ENCODE data around the gene TPRG1L. TPM values are rescaled to one million over a fixed set of nuclear protein-coding genes. Genes with fewer than 3 reads are reported as not detected.

The TPRG1L gene
- total RNA-seq, 3 donors from 2014 or later (not counting 1 experiment from before 2014, with no cell fraction given): 36.2 to 46.7 (median 37.9) TPM

DNA sequence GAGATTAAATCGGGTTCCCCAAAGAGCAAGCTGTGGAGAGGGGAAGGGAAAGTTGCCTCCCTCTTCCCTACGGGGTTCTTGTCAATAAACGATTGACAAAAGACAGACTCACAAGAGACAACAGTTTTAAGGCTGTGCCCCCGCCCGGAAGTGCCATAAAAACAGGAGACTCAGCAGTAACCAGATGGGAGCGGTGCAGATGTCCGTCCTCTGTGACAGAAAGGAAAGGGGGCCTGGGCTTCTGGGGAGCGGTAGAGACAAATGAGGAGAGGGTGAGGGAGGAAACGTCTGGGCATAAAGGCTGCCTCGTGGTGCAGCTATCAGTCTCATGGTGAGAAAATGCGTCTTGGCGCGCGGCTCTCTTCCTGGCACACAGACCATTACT is 33.4 kb downstream of the TPRG1L start:
- Histone ChIP-seq H3K4me1 (ENCODE audit: control insufficient read depth, insufficient read depth, low read length) (no peaks in the 10 kb centered on the region), H3K27ac (ENCODE audit: low read length) (no peak overlapping the region), H3K27me3 (ENCODE audit: control insufficient read depth, insufficient read depth, low read length) (peaks cover 2% of the 10 kb centered on the region), H3K4me3 (ENCODE audit: low read length) (no peak overlapping the region), H3K36me3 (ENCODE audit: control insufficient read depth, insufficient read depth, low read length) (no peaks in the 10 kb centered on the region), H3K9me3 (ENCODE audit: control insufficient read depth, insufficient read depth, low read length) (no peaks in the 10 kb centered on the region)
- no peak for DNase-seq
- WGBS (ENCODE audit: insufficient coverage): 50% methylated on average over 9 of the region's 14 CpGs
- intact Hi-C loops (cut with micrococcal nuclease): no loop called here
- Mint-ChIP-seq H3K4me3 (no peak overlapping the region), H3K27me3 (ENCODE audit: low read depth in 2 of 2) (peaks cover 32 to 52% of the 10 kb centered on the region in 2 donors), H3K9me3 (no peaks in the 10 kb centered on the region), H3K4me1 (no peaks in the 10 kb centered on the region), H3K36me3 (no peaks in the 10 kb centered on the region), H3K27ac (no peak overlapping the region)
- TF ChIP-seq, protein P1, sequence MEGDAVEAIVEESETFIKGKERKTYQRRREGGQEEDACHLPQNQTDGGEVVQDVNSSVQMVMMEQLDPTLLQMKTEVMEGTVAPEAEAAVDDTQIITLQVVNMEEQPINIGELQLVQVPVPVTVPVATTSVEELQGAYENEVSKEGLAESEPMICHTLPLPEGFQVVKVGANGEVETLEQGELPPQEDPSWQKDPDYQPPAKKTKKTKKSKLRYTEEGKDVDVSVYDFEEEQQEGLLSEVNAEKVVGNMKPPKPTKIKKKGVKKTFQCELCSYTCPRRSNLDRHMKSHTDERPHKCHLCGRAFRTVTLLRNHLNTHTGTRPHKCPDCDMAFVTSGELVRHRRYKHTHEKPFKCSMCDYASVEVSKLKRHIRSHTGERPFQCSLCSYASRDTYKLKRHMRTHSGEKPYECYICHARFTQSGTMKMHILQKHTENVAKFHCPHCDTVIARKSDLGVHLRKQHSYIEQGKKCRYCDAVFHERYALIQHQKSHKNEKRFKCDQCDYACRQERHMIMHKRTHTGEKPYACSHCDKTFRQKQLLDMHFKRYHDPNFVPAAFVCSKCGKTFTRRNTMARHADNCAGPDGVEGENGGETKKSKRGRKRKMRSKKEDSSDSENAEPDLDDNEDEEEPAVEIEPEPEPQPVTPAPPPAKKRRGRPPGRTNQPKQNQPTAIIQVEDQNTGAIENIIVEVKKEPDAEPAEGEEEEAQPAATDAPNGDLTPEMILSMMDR (IDR thresholded peaks at IDR 0.05): no peak
- no peak for ATAC-seq

DNA sequence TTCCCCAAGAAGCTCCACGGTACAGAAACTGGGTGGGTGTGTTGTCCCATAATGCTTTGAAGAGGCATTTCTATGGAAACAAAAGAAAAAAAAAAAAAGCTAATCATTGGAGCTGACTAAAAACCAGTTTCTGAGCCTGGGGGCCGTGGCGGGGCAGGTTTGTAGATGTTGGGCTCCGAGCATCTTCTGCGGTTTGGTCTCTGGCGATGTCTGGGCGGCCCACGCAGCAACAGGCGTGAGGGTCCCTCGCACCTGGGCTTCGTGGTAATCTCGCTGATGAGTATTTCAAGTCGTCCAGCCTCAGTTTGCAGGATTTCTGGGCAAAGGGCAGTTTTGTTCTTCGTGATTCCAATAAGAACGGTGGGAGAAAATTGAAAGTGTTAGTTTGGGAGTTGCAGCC is 34.3 kb downstream of the TPRG1L start:
- Mint-ChIP-seq H3K4me1 (no peaks in the 10 kb centered on the region), H3K36me3 (no peaks in the 10 kb centered on the region), H3K9me3 (no peaks in the 10 kb centered on the region), H3K4me3 (no peak overlapping the region), H3K27me3 (ENCODE audit: low read depth in 2 of 2) (peaks cover 24 to 43% of the 10 kb centered on the region in 2 donors), H3K27ac (no peak overlapping the region)
- WGBS (ENCODE audit: insufficient coverage): 89% methylated on average over 15 of the region's 15 CpGs
- Histone ChIP-seq H3K36me3 (ENCODE audit: control insufficient read depth, insufficient read depth, low read length) (no peaks in the 10 kb centered on the region), H3K4me1 (ENCODE audit: control insufficient read depth, insufficient read depth, low read length) (peaks cover 3% of the 10 kb centered on the region), H3K27me3 (ENCODE audit: control insufficient read depth, insufficient read depth, low read length) (no peaks in the 10 kb centered on the region), H3K27ac (ENCODE audit: low read length) (no peak overlapping the region), H3K4me3 (ENCODE audit: low read length) (no peak overlapping the region), H3K9me3 (ENCODE audit: control insufficient read depth, insufficient read depth, low read length) (no peaks in the 10 kb centered on the region)
- intact Hi-C loops (cut with micrococcal nuclease): no loop called here
- ATAC-seq: no peak
- TF ChIP-seq, protein P1 (IDR thresholded peaks at IDR 0.05): no peak
- no peak for DNase-seq

DNA sequence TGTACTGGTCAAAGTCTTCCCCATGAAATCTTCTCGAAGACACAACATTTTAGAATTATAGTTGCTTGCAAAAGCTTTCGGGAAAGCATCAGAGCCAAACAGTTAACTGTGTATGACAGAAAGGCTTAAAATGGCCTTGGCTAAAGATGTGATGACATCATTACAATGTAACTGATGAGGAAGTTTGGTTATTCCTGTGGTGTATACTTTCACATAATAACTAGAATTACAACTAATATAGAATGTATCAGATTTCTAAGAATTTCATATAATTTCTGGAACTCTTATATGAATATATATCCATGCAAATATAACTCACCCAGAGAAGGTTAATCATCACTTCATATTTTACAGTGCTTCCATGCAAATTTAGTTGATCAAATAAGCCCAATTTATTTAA is 35.9 kb downstream of the TPRG1L start:
- Histone ChIP-seq H3K9me3 (ENCODE audit: control insufficient read depth, insufficient read depth, low read length) (no peaks in the 10 kb centered on the region), H3K36me3 (ENCODE audit: control insufficient read depth, insufficient read depth, low read length) (no peaks in the 10 kb centered on the region), H3K27ac (ENCODE audit: low read length) (no peak overlapping the region), H3K4me1 (ENCODE audit: control insufficient read depth, insufficient read depth, low read length) (peaks cover 6% of the 10 kb centered on the region), H3K27me3 (ENCODE audit: control insufficient read depth, insufficient read depth, low read length) (no peaks in the 10 kb centered on the region), H3K4me3 (ENCODE audit: low read length) (no peak overlapping the region)
- H3K27me3 Mint-ChIP-seq (ENCODE audit: low read depth in 2 of 2): peaks cover 13 to 27% of the 10 kb centered on the region in 2 donors
- H3K4me1 Mint-ChIP-seq: no peaks in the 10 kb centered on the region
- no peak overlapping the region for H3K27ac Mint-ChIP-seq
- no peak overlapping the region for H3K4me3 Mint-ChIP-seq
- intact Hi-C loops (cut with micrococcal nuclease): no loop called here
- no peaks in the 10 kb centered on the region for H3K9me3 Mint-ChIP-seq
- DNase-seq: no peak
- TF ChIP-seq, protein P1 (IDR thresholded peaks at IDR 0.05): no peak
- H3K36me3 Mint-ChIP-seq: no peaks in the 10 kb centered on the region
- WGBS (ENCODE audit: insufficient coverage): 89% methylated on average over 2 of the region's 2 CpGs
- ATAC-seq: no peak

DNA sequence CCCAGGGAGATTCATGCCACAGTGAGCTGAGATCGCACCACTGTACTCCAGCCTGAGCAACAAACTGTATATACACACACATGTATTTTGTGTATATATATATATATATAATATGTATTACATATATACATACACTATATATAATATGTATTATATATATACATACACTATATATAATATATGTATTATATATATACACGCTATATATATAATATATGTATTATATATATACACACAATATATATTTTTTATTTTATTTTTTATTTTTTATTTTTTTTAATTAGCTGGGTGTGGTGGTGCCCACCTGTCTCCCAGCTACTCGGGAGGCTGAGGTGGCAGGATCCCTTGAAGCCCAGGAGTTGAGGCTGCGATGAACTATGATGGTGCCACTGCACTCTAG is 36.8 kb downstream of the TPRG1L start:
- WGBS (ENCODE audit: insufficient coverage): 100% methylated on average over 2 of the region's 4 CpGs
- Mint-ChIP-seq H3K36me3 (no peaks in the 10 kb centered on the region), H3K4me3 (no peak overlapping the region), H3K4me1 (no peaks in the 10 kb centered on the region), H3K27me3 (ENCODE audit: low read depth in 2 of 2) (peaks cover 11 to 19% of the 10 kb centered on the region in 2 donors), H3K9me3 (no peaks in the 10 kb centered on the region), H3K27ac (no peak overlapping the region)
- Histone ChIP-seq H3K4me1 (ENCODE audit: control insufficient read depth, insufficient read depth, low read length) (peaks cover 10% of the 10 kb centered on the region), H3K36me3 (ENCODE audit: control insufficient read depth, insufficient read depth, low read length) (no peaks in the 10 kb centered on the region), H3K9me3 (ENCODE audit: control insufficient read depth, insufficient read depth, low read length) (no peaks in the 10 kb centered on the region), H3K27ac (ENCODE audit: low read length) (no peak overlapping the region), H3K27me3 (ENCODE audit: control insufficient read depth, insufficient read depth, low read length) (no peaks in the 10 kb centered on the region), H3K4me3 (ENCODE audit: low read length) (no peak overlapping the region)
- DNase-seq (no peak), ATAC-seq (no peak)
- intact Hi-C loops (cut with micrococcal nuclease): no loop called here
- TF ChIP-seq, protein P1 (IDR thresholded peaks at IDR 0.05): no peak

Measured in natural killer cell (primary cell).